ENCODE data around the gene SLC4A4.

The SLC4A4 gene

GRCh38 chr4:71338846-71339593 is at the start of gene SLC4A4:
SLC4A4 (plus strand) TSS chr4:71339020.
- DNase-seq, result no peak

- no peak for DNase-seq
Measured at GRCh38 chr4:71290074-71290473, 48.7 kb upstream of the SLC4A4 start.

GRCh38 chr4:71290476-71290875 is 48.3 kb upstream of the SLC4A4 start:
- DNase-seq, result no peak

GRCh38 chr4:71292228-71292627 is 46.6 kb upstream of the SLC4A4 start:
- no peak for DNase-seq

- no peak for DNase-seq
Measured at GRCh38 chr4:71293705-71294104, 45.1 kb upstream of the SLC4A4 start.

- DNase-seq, result no peak
Measured at GRCh38 chr4:71294301-71294700, 44.5 kb upstream of the SLC4A4 start.

- no peak for DNase-seq
Measured at GRCh38 chr4:71296945-71297344, 41.9 kb upstream of the SLC4A4 start.

GRCh38 chr4:71300362-71300761 is 38.5 kb upstream of the SLC4A4 start:
- DNase-seq, result no peak

GRCh38 chr4:71300964-71301363 is 37.9 kb upstream of the SLC4A4 start:
- no peak for DNase-seq

GRCh38 chr4:71303287-71303686 is 35.5 kb upstream of the SLC4A4 start:
- DNase-seq, result no peak

GRCh38 chr4:71303850-71304249 is 35.0 kb upstream of the SLC4A4 start:
- DNase-seq, result no peak

- DNase-seq, result no peak
Measured at GRCh38 chr4:71304289-71304850, 34.5 kb upstream of the SLC4A4 start.

GRCh38 chr4:71307729-71308128 is 31.1 kb upstream of the SLC4A4 start:
- no peak for DNase-seq

- no peak for DNase-seq
Measured at GRCh38 chr4:71322425-71322824, 16.4 kb upstream of the SLC4A4 start.

GRCh38 chr4:71333368-71333767 is 5.5 kb upstream of the SLC4A4 start:
- no peak for DNase-seq

GRCh38 chr4:71333960-71334359 is 4.9 kb upstream of the SLC4A4 start:
- DNase-seq, result no peak

GRCh38 chr4:71334465-71334882 is 4.3 kb upstream of the SLC4A4 start:
- DNase-seq, result no peak

- DNase-seq, result no peak
Measured at GRCh38 chr4:71343670-71344466, 5.0 kb downstream of the SLC4A4 start.

- DNase-seq, result no peak
Measured at GRCh38 chr4:71346710-71347109, 7.9 kb downstream of the SLC4A4 start.

- DNase-seq, result no peak
Measured at GRCh38 chr4:71348586-71348985, 9.8 kb downstream of the SLC4A4 start.

- DNase-seq, result no peak
Measured at GRCh38 chr4:71355045-71355444, 16.2 kb downstream of the SLC4A4 start.

GRCh38 chr4:71355971-71356370 is 17.2 kb downstream of the SLC4A4 start:
- DNase-seq, result no peak

- DNase-seq, result no peak
Measured at GRCh38 chr4:71356924-71357663, 18.3 kb downstream of the SLC4A4 start.
